ENCODE results near the gene FOXF2.

Gene FOXF2

GRCh38 chr6:1379017-1379787, 10.2 kb upstream of the FOXF2 start:
- no peak for DNase-seq

GRCh38 chr6:1379788-1380147, 9.6 kb upstream of the FOXF2 start:
- no peak for DNase-seq

- no peak for DNase-seq
Observed at GRCh38 chr6:1380625-1381427, 8.6 kb upstream of the FOXF2 start.

GRCh38 chr6:1381481-1382330, 7.7 kb upstream of the FOXF2 start:
- DNase-seq = peak; percentile 22

GRCh38 chr6:1382331-1382882, 7.0 kb upstream of the FOXF2 start:
- DNase-seq = no peak

GRCh38 chr6:1382883-1383728, 6.3 kb upstream of the FOXF2 start:
- no peak for DNase-seq

- no peak for DNase-seq
Observed at GRCh38 chr6:1383729-1384548, 5.4 kb upstream of the FOXF2 start.

- DNase-seq = no peak
Observed at GRCh38 chr6:1384549-1385128, 4.7 kb upstream of the FOXF2 start.

- DNase-seq = peak; percentile 22
Observed at GRCh38 chr6:1385129-1386037, 4.0 kb upstream of the FOXF2 start.

GRCh38 chr6:1386038-1386709, 3.2 kb upstream of the FOXF2 start:
- no peak for DNase-seq

- no peak for DNase-seq
Observed at GRCh38 chr6:1387538-1387875, 1.9 kb upstream of the FOXF2 start.

GRCh38 chr6:1387876-1388629, 1.3 kb upstream of the FOXF2 start:
- DNase-seq = no peak

- DNase-seq = no peak
Observed at GRCh38 chr6:1388630-1389368, 577 bp upstream of the FOXF2 start.

GRCh38 chr6:1390133-1390945, 963 bp downstream of the FOXF2 start:
- DNase-seq = peak; percentile 56

- DNase-seq = no peak
Observed at GRCh38 chr6:1390946-1391799, 1.8 kb downstream of the FOXF2 start.

GRCh38 chr6:1391800-1392309, 2.5 kb downstream of the FOXF2 start:
- no peak for DNase-seq
